Panc1 (cell line): Measurements from ENCODE around the gene CLDN16. TPM values are rescaled to one million over a fixed set of nuclear protein-coding genes. Genes with fewer than 3 reads are reported as not detected.

Experiments
- ATAC-seq: fragments of 200-7000 bp; cut with Tn5 transposase; 2 replicates; pipeline ENCODE4 v1.9.1; 2020; ENCODE audit warnings: mild to moderate bottlenecking, moderate library complexity
- BruUV-seq: library from RNA; stranded (reverse); fragments of 400-500 nt; replicated peaks from 2 replicates; lab custom pipeline; 2021; lab: Mats Ljungman, UMichigan
- CTCF ChIA-PET: fragments of 300-600 bp; sonication (Branson Sonifier 250); formaldehyde crosslinking; loops from one replicate; lab custom pipeline; 2022; ENCODE audit warnings: antibody characterized with exemption; lab: Charles Lee
- POLR2A ChIA-PET: fragments of 300-600 bp; sonication (Branson Sonifier 250); formaldehyde crosslinking; loops from one replicate; lab custom pipeline; 2022; ENCODE audit warnings: antibody characterized with exemption; lab: Charles Lee
- DNase-seq: peaks from one replicate; pipeline ENCODE4 v3.0.0-alpha.2; 2010; ENCODE audit warnings: low read depth, low spot score
- H3K27ac ChIP-seq: 2 replicates; pipeline ENCODE4 v1.5.1; 2011; ENCODE audit warnings: mild to moderate bottlenecking, low read length, inconsistent platforms
- H3K27me3 ChIP-seq: fragments of 200-500 bp; sonication (Bioruptor generic); 2 replicates; pipeline ENCODE4 v1.6.0; 2014; ENCODE audit warnings: low read length, inconsistent platforms; ENCODE audit not compliant: control insufficient read depth, insufficient read depth
- H3K36me3 ChIP-seq: fragments of 200-500 bp; sonication (Bioruptor generic); 2 replicates; pipeline ENCODE4 v1.5.1; 2014; ENCODE audit warnings: inconsistent platforms, mild to moderate bottlenecking, low read length, moderate library complexity; ENCODE audit not compliant: control insufficient read depth, insufficient read depth
- H3K4me1 ChIP-seq: 2 replicates; pipeline ENCODE4 v1.5.1; 2011; ENCODE audit warnings: inconsistent platforms, mild to moderate bottlenecking, low read length, moderate library complexity; ENCODE audit not compliant: control insufficient read depth, insufficient read depth
- H3K4me3 ChIP-seq, 2 experiments: 2 replicates each; pipeline ENCODE4 v1.5.1; 2011 to 2012; ENCODE audit warnings: low read depth in 2 of 2, low read length in 2 of 2, mild to moderate bottlenecking in 2 of 2, inconsistent platforms in 1 of 2, moderate library complexity in 1 of 2
- H3K9me3 ChIP-seq: fragments of 200-500 bp; sonication (Bioruptor generic); 2 replicates; pipeline ENCODE4 v1.5.1; 2014; ENCODE audit warnings: low read depth, mild to moderate bottlenecking, inconsistent platforms, low read length, moderate library complexity; ENCODE audit not compliant: control insufficient read depth, insufficient read depth
- CTCF ChIP-seq: fragments of 450-650 bp; IDR thresholded peaks from 2 replicates; pipeline ENCODE4 v1.5.1; 2017; ENCODE audit warnings: mild to moderate bottlenecking
- POLR2AphosphoS5 ChIP-seq: IDR thresholded peaks from 2 replicates; pipeline ENCODE4 v1.6.1; 2012; ENCODE audit warnings: mild to moderate bottlenecking, low read depth, low read length, moderate library complexity
- REST ChIP-seq, 2 experiments: IDR thresholded peaks; 2 replicates each; pipeline ENCODE4 v1.6.1; 2011 to 2012; ENCODE audit warnings: low read depth in 2 of 2, control low read depth in 1 of 2, low read length in 1 of 2, mild to moderate bottlenecking in 1 of 2, moderate library complexity in 1 of 2; ENCODE audit not compliant: insufficient read depth in 1 of 2
- SIN3A ChIP-seq: IDR thresholded peaks from 2 replicates; pipeline ENCODE4 v1.6.1; 2012; ENCODE audit warnings: low read depth, mild to moderate bottlenecking, low read length, moderate library complexity, borderline replicate concordance; ENCODE audit not compliant: insufficient read depth
- TCF7L2 ChIP-seq: IDR thresholded peaks from 2 replicates; pipeline ENCODE4 v1.6.1; 2011; ENCODE audit warnings: mild to moderate bottlenecking, low read depth, low read length, inconsistent platforms
- in situ Hi-C: cut with HindIII; loops from 2 replicates; pipeline ENCODE4 v1.10.0; 2016; ENCODE audit warnings: low sequenced_read_pairs, low pct_unique_long_range_greater_than_20kb
- intact Hi-C: fragments of 100-400 bp; cut with micrococcal nuclease; formaldehyde crosslinking; loops from one replicate; pipeline ENCODE4 v1.10.0; 2022; ENCODE audit not compliant: unreplicated experiment
- total RNA-seq: library from RNA; stranded (reverse); gene quantifications from one replicate; pipeline ENCODE4 v1.2.1, GENCODE V29; 2021; ENCODE audit not compliant: unreplicated experiment

The CLDN16 gene
- total RNA-seq, 1 experiment from 2014 or later = not detected

- intact Hi-C loops (no loop called here), in situ Hi-C loops (no loop called here)
- H3K27me3 ChIP-seq = no peaks in the 10 kb centered on the region
- H3K36me3 ChIP-seq = no peaks in the 10 kb centered on the region
- POLR2A ChIA-PET = no interaction called here
- DNase-seq (no peak), ATAC-seq (no peak)
- CTCF ChIA-PET = no interaction called here
- no peaks in the 10 kb centered on the region for H3K9me3 ChIP-seq
- BruUV-seq = no TSS peak
- no peak overlapping the region for H3K4me3 ChIP-seq
- no peaks in the 10 kb centered on the region for H3K4me1 ChIP-seq
- no peak overlapping the region for H3K27ac ChIP-seq
- no peak for TF ChIP-seq REST (IDR thresholded peaks at IDR 0.05; ENCODE audit: insufficient read depth in 1 of 2, low read depth in 2 of 2, low read length in 1 of 2)
- TF ChIP-seq SIN3A = no peak
- TF ChIP-seq TCF7L2 = no peak
- TF ChIP-seq CTCF = no peak
- TF ChIP-seq POLR2AphosphoS5 = no peak
Measured at GRCh38 chr3:190446573-190447279, 58.8 kb downstream of the CLDN16 start.

GRCh38 chr3:190448256-190448655, 60.3 kb downstream of the CLDN16 start:
- CTCF ChIA-PET = no interaction called here
- H3K36me3 ChIP-seq = no peaks in the 10 kb centered on the region
- in situ Hi-C loops (no loop called here), intact Hi-C loops (no loop called here)
- no peaks in the 10 kb centered on the region for H3K27me3 ChIP-seq
- H3K27ac ChIP-seq = no peak overlapping the region
- ATAC-seq = no peak
- H3K4me1 ChIP-seq = no peaks in the 10 kb centered on the region
- no peak for DNase-seq
- H3K9me3 ChIP-seq = no peaks in the 10 kb centered on the region
- no peak for TF ChIP-seq SIN3A
- no peak for TF ChIP-seq POLR2AphosphoS5
- TF ChIP-seq CTCF = no peak
- TF ChIP-seq TCF7L2 = no peak
- TF ChIP-seq REST (IDR thresholded peaks at IDR 0.05; ENCODE audit: insufficient read depth in 1 of 2, low read depth in 2 of 2, low read length in 1 of 2) = no peak
- POLR2A ChIA-PET = no interaction called here
- no TSS peak for BruUV-seq
- H3K4me3 ChIP-seq = no peak overlapping the region
